NOMO-1 (cell line): Measurements from ENCODE around the gene RIPOR2.
"Not testable (repeated sequence)": the region's sequence is repeated elsewhere in the genome, so short reads cannot be mapped to it uniquely, and the experiment has no call there.

Experiments used
- DNase-seq, 2 experiments: peaks; one replicate each; lab custom pipeline; 2025; ENCODE audit not compliant: unreplicated experiment in 2 of 2; lab: John Stamatoyannopoulos, UW

Gene RIPOR2

DNA sequence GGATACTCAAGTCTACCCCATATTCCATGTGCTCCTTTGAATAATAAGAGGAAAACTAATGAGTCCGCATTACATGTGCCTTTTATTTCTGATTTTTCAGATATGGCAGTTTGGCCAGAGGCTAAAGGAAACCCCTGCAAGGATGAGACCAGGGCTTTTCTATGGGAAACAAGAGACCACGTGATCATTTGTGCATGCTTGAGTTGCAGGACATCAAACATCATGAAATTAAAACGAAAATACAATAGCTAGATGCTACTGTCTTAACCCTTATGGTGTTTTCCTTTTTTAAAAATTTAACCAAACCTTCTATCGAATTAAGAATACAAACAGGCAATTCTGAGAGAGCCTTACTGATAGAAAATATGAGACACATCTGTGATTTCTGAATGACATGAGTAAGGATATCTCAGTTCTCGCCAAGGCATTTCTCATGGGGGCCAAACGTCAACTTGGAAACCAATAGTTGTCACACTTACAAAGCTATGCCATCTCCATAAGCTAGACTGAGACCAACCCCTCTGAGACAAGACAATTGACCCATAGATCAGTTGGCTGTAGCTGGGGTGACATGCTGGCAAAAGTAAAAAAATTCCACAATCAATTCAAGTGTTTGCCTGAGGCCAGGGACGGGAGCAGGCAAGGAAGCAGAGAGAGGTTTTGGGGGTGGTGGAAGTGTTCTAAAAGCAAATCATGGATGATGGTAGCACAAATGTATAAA, 52.8 kb downstream of the RIPOR2 start:
- DNase-seq: no peak

DNA sequence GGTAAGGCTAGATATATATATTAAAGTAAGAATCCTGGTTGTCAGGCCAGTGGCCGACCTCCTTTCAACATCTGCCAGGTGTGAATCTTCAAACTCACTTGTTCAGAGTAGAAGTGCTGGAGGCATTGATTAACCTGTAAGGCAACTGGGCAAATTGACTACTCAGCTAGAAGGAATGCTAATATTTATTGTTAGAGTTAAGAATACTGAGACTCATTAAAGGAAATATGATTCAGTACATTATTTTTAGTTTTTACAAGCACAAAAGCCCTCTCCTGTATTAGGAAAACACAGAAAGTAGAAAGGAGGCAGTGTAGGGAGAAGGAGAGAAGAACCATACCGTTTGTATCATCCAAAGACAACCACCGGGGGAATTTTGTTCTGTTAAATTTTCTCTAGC, 53.5 kb downstream of the RIPOR2 start:
- DNase-seq: no peak

DNA sequence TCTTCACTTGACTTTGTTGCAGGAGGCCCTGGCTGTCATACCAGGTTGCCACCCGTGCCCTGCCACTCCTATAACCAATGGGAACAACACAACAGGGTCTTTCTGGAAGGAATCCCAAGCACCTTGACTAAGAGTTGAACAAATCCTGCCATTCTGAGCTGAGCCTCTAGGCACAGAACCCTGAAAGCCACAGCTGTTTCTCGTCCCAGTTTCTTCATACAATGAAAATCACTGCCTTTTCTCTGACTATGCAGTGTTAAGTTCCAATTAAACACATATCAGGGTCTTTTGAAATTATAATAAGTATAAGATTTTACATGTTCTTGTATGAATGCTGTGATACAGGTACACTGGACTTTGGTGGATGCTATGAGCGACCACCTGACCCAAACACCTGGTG, 54.4 kb downstream of the RIPOR2 start:
- DNase-seq: no peak

DNA sequence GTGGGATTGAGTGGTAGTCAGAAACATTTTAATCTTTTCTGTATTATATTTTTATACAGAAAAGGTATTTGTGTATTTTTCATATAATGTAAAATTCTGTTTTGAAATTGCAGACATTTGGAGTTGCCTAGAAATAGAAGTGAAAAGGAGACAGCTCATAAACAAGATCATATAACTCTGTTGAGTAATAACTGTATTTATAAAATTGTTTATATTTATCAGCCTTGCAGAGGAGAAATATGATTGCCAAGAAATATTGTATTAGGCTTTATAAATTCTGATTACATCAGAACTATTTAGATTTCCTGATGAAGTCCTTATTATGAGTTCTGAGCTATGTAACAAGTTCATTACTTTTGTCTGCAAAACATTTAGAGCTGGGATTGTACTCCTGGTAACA, 55.3 kb downstream of the RIPOR2 start:
- no peak for DNase-seq

DNA sequence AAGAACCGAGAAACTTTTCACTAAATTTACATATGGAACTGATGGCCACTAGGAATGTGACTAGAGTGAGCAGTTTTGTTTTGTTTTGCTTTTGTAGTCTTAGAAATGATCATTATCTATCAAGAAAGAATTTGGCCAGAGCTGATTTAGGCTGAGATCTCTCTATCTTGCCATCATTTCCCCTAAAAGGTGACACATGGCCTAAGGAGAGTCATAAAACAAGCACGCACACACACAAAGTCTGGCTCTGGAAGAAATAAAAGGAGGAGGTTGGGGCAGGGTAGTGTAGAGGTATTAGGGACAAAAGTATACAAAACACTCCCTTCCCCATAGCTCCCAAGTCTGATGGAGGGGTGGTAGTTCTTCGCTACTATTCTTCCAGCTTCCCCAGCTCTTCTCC, 56.4 kb downstream of the RIPOR2 start:
- DNase-seq: no peak

DNA sequence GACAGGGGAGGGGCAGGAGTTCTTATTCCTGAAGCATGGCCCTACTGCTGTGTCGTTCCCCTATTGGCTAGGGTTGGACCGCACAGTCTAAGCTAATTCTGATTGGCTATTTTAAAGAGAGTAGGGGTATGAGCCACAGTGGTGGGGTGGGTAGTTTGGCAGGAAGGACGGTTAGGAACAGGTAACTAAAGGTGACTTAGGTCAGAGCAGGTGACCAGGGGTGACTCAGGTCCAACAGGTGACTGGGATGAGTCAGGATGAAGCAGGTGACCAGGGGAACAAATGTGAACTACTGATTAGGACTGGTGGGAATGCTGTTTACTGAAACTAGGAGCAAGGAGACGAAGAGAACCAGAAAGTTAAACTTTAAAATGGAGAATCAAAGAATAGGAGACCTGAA, 58.0 kb downstream of the RIPOR2 start:
- not testable (repeated sequence) for DNase-seq

DNA sequence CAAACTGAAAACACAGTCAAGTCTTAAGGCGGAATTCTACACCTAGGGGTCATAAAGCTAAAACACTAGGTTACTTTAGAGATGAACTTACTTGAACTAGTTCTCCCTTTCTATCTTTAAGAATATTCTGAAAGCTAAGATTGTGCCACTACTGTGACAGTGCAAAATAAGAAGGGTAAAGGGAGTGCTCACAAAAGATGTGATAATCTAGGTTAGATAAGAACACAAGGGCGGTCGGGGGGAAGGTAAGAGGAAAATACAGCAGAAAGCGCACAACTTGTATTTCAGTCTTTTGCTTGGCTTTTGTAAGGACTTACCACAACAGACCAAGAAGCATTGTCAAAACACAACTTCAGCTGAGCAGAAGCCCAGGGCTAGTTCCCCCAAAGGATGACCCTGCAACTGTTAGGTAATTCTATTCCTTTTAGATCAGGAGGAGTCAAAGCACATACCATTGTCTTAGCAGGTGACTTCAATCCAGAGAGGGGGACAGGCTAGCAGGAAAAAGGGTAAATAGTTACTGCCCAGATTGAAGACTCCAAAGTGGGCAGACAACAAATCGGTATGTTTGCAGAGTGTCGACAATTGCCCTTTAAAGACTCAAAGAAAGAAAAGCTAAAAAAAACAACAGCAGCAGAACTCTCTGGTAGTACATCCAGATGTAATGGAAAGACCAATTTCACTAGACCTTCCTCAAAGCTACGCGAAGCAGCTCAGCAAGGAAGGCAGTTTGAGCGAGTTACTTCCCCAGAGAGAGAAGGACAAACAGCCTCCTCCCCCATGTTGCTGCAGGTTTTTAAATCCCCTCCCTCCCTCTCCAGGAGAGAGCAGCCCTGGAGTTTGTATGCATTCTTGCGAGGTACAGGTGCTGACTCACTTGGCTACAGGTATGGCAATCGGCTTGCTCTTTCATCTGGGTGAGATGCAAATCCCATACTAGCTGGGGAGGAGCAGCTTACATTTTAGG, 59.0 kb downstream of the RIPOR2 start:
- DNase-seq: no peak

DNA sequence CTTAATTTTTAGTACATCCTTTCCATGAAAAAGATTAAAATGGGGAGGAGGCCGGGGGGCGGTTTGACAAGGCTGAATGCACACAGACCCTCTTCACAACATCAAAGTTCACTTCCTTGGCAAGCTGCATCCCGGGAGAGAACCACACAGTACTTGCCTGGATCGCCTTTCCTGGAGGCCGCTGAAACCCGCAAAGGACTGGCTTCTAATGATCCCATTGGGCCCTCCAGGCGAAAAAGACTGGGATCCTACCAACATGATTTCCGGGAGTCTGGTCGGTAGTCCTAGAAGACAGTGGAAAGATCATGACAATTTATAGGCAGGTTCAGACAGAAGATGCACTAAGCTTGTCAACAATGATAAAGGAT, 60.2 kb downstream of the RIPOR2 start:
- DNase-seq: no peak

DNA sequence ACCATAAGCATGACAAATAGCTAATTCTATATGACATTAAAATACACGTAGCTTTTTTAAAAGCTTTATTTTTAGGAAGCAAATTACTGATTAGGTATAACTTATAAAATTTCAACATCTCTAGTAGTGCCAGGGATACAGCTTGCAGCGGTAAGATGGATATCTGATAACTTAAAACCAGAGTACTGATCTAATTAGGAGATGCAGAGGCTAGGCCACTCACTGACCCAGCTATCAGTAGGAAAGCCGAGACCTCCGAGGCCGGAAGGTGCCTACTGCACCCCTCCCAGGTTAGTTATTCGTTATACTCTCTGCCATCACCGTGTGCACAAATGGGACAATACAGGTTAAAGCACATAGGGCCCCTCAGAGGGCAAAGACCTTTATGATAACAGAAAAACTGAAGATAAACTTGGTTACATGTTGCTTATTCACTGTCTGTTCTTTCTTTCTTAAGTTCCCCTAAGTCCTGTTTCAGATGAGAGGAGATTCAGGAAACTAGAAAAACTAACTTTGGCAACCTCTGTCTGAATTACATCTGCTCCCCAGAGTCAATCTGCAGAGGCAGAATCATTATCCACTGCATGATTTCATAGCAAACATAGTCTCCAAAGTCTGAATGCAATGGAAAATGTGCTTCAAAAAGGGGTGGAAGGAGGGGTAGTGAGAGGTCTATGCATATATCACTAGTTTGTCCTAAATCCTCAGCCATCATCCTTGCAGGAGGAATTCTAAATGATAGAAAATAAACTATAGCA, 60.8 kb downstream of the RIPOR2 start:
- DNase-seq: no peak

DNA sequence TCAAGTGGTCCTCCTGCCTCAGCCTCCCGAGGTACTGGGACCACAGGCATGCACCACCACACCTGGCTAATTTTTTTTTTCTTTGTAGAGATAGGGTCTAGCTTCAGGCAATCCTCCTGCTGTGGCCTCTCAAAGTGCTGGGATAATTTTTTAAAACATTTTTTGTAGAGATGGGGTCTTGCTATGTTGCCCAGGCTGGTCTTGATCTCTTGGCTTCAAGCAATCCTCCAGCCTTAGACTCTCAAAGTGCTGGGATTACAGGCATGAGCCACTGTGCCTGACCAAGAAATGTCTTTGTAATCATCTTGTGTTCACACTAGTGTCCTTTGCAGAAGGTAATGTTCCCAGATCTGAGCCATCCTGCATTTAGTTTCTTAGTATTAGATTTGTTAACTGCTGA, 61.6 kb downstream of the RIPOR2 start:
- DNase-seq: no peak

DNA sequence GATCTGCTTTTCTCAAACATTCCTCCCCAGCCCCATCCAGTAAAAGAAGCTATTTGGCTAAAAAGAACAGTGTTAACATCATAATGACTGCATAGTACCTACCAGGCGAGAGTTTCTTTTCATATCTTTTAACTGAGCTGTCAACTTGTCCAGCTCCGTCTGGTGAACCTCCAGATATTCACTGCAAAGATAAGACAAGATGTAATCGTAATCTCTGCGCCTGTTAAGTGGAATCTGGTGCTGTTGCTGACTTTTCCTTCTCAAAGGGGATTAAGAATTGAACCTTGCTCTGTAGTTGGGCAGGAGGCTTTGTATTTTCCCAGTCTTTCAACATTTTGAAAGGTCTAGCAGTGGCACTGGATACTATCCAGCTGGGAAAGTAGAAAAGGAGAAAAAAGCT, 63.0 kb downstream of the RIPOR2 start:
- no peak for DNase-seq

DNA sequence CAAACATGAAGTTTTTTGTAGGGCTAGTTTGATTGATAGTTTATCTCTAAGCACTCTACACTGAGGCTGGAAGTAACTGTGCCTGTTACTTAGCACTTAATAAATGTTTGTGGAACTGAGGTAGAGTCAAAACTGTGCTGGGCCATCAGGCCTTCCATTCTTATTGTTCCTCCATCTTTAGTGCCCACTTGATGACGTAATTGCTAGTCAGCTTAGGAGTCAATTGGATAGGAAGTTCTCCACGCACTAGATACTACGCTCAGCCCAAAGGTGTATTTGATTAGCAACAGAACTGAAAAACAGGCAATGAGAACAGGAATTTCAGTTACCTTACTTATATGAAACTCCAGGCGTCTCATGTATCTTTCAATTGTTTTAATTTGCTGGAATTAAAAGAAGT, 67.0 kb downstream of the RIPOR2 start:
- no peak for DNase-seq

DNA sequence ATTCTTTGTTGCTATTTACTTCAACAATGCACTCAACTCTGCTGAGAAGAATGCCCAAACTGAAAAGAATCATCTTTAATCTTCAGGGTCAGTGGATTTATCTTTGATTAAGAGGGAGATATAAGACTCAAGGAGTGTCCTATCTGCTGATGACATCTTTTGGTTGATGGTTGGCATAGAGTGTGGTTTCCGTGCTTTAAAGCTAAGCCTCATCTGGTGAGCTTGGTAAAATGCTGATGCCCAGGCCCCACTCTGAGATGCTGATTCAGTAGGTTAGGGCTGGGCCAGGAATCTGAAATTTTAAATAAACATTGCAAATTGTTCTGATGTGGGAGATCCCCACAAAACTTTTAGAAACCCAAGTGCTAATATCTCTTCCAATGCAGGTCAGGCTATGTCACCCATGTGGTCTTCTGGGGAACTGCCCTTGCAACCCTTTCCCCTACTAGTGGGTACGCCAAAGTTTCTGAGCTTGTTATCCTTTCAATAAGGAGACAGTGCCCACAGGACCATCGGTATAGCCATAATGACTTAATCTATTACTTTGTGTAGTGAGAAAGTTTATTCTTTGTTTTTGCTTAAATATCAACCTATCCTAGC, 68.6 kb downstream of the RIPOR2 start:
- no peak for DNase-seq

DNA sequence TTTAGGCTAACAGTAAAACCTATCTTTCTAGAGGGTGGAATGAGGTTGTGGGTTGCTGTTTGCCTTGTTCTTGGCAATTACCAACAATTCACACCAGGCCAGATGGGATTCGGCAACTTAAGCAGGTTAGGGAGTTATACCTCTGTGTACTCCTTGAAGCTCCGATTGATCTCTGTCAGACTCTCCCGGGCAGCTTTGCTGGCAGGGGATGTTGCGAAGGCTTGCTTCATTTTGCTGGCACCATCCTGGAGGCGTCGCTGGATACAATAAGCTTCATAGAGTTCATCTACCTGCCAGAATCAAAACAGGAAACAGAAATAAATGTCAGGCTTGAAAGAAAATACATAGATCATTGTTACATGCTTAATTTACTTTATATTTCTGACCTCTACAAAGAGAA, 70.6 kb downstream of the RIPOR2 start:
- no peak for DNase-seq

DNA sequence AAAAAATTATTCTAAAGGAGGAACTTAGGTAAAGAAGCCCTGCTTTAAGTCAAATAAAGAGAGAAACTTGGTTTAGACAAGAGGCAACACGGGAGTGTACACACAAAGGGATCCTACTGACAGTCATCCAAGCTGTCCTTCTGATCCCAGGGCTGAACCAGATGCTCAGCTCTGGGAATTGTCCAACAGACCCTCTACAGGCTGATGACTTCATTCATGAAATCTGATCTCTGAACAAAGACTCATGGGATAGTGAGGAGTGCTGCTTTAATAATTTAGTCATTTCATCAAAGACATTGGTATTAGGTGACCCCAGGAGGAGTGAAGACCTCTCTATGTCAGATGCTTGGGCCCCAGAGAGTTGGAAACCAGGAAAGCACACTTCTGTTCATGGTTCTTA, 71.4 kb downstream of the RIPOR2 start:
- no peak for DNase-seq

DNA sequence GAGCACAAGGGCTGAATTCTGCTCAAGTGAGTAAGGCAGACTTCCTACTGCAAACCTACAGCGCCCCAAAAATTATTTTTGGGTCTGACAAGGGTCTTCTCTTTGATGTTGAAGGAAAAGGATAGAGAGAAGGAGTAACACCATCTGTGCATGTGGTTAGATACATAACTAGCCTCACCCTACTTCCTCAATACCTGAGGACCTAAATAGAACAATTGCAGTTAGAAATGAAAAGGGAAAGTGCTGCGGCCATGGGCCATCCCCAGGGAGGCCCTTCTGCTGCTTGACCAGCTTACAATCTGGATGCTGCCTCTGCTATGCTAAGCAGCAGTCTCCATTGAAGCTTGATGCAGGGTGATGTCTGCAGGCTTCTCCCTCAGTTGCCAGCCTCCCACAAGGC, 73.8 kb downstream of the RIPOR2 start:
- DNase-seq: peak; percentile 12 to 15

DNA sequence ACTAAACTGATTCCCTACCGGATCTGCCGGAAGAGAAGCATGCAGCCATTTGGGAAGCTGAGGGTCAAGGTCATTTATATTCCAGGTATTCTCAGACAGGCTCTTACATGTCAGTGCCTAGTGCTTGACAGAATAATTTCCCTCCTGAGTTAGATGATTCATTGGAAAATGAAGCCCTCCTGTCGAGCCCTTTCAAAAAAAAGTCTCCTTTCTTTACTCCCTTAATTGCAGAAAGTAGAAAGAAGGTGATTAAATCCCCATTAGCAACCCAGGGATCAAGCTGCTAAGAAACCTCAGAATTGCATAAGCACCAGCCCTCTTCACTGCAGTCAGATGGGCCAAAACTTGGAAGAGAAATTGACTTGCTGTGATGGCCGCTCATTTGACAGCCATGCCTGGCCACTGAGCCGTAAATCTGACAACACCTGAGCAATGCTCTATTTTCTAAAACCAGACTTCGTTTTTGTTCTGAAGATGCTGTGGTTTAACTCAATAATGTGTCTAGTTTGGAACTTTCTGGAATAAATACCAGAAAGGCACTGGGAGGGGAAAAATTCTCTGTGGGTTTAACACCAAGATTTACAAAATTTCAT, 76.1 kb downstream of the RIPOR2 start:
- DNase-seq: peak; percentile 43 to 67

DNA sequence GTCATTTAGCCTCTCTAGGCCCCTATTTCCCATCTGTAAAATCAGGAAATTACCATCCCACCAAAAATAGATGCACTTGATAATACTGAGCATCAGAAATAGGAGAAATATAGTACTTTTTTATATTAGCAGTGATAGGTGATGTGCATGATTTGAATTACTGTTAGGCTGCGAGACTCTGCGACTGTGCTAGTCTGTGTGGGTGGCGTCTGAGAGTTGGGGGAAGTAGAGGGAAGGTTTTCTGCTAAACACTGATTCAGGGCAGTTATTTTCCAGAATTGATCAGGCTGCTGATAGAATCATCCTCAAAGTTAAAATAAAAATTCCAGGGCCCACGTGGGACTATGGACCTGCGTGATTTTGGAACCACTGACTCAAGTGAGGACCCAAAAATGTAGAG, 76.6 kb downstream of the RIPOR2 start:
- DNase-seq: no peak

DNA sequence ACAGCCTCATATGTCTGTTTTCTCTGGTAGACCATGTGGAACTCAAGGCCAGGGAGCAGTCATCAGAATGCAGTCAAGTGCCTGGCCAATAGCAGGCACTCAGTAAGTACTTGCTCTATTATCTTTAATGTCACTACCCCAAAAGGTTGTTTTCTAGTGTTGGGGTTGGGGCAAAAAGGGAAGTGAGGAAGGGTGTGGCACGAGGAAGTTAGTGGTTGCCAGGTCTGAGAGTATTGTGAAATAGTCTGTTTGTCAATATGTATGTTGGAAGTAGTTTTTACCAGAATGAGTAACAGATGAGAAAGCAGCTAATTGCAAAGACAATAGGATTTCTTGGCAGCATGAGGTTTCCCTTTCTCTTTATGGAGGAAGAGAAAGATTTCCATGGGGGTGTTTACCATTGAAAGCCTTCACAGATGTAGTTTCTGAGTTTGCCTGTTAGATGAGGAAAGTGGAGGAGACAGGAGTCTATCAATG, 77.5 kb downstream of the RIPOR2 start:
- DNase-seq: peak; percentile 96 to 99

DNA sequence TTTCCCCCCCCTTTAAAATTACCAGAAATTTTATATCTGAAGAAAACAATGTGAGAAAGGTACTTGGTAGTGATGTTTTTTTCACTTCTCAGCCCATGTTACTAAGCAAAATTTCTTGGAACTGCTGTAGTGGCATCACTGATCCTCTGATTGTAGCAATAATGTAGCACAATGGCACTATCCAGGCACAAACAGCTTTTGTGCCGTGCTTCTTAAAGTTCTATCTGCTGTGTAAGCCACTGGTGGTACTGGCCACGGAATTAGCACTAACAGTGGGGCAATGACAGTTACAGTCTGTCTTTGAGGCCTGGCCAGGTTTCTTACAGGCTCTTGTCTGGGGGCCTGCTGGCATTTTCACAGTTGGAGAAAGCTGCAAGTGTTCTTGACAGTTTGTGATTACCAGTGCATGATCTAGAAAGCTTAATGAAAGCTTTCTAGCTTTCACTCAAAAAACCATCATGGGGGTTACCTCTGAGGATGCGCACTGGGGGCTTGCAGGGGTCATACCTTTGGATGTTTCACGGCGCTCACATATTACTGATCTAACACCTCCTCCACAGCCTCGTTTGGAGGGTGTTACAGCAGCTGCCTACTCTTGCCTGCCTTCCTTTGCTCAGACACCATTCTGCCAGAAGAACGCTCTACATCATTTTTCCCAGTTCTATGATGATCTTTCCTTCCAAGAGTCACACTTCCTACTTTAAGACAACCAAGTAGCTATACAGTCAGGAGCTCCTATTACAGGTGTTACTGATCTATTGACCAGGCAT, 78.7 kb downstream of the RIPOR2 start:
- no peak for DNase-seq
